GM23338 (cell line): ENCODE data around the gene UBE2E2. TPM values are rescaled to one million over a fixed set of nuclear protein-coding genes. Genes with fewer than 3 reads are reported as not detected.

Source experiments
- ATAC-seq: fragments of 200-7000 bp; cut with Tn5 transposase; 3 replicates; pipeline ENCODE4 v1.9.1; 2020
- DNase-seq: peaks from one replicate; pipeline ENCODE4 v3.0.0-alpha.2; 2015; ENCODE audit warnings: low spot score
- H2AFZ ChIP-seq: fragments of 200-600 bp; sonication (generic); 2 replicates; pipeline ENCODE4 v1.8.0; 2016; ENCODE audit warnings: antibody characterized with exemption, mild to moderate bottlenecking, moderate library complexity
- H3F3A ChIP-seq: fragments of 200-600 bp; sonication (generic); replicated peaks from 2 replicates; pipeline ENCODE4 v1.8.0; 2017; ENCODE audit warnings: antibody characterized with exemption, mixed run types, low read depth
- H3K27ac ChIP-seq: fragments of 200-600 bp; sonication (generic); 2 replicates; pipeline ENCODE4 v1.6.1; 2016; ENCODE audit warnings: low read depth
- H3K27me3 ChIP-seq: fragments of 200-600 bp; sonication (generic); 2 replicates; pipeline ENCODE4 v1.8.0; 2016; ENCODE audit warnings: mild to moderate bottlenecking, mixed run types, moderate library complexity; ENCODE audit not compliant: insufficient read depth
- H3K36me3 ChIP-seq: fragments of 200-600 bp; sonication (generic); 2 replicates; pipeline ENCODE4 v1.8.0; 2016; ENCODE audit warnings: mild to moderate bottlenecking; ENCODE audit not compliant: insufficient read depth
- H3K4me1 ChIP-seq: fragments of 200-600 bp; sonication (generic); 2 replicates; pipeline ENCODE4 v1.8.0; 2016; ENCODE audit warnings: mild to moderate bottlenecking, moderate library complexity; ENCODE audit not compliant: insufficient read depth
- H3K4me2 ChIP-seq: fragments of 200-600 bp; sonication (generic); 2 replicates; pipeline ENCODE4 v1.7.1; 2017; ENCODE audit warnings: mixed run types
- H3K4me3 ChIP-seq: fragments of 200-600 bp; sonication (generic); 2 replicates; pipeline ENCODE4 v1.6.1; 2016; ENCODE audit warnings: mixed run types
- H3K79me2 ChIP-seq: fragments of 200-600 bp; sonication (generic); replicated peaks from 2 replicates; pipeline ENCODE4 v1.8.0; 2017; ENCODE audit warnings: mild to moderate bottlenecking; ENCODE audit not compliant: insufficient read depth
- H3K9me2 ChIP-seq: fragments of 200-600 bp; sonication (generic); 2 replicates; pipeline ENCODE4 v1.8.0; 2017; ENCODE audit not compliant: insufficient read depth
- H4K20me1 ChIP-seq: fragments of 200-600 bp; sonication (generic); replicated peaks from 2 replicates; pipeline ENCODE4 v1.8.0; 2017; ENCODE audit warnings: mild to moderate bottlenecking; ENCODE audit not compliant: insufficient read depth
- H3K27ac Mint-ChIP-seq: 2 replicates; pipeline ENCODE4 v1.8.0; 2020; ENCODE audit warnings: inconsistent platforms, mild to moderate bottlenecking, moderate library complexity, mixed read lengths
- H3K27me3 Mint-ChIP-seq: 3 replicates; pipeline ENCODE4 v1.8.0; 2022; ENCODE audit warnings: low read depth, mild to moderate bottlenecking, moderate library complexity, mixed read lengths, inconsistent platforms; ENCODE audit not compliant: insufficient read depth, poor library complexity
- H3K36me3 Mint-ChIP-seq: 3 replicates; pipeline ENCODE4 v1.8.0; 2021; ENCODE audit warnings: low read depth, mild to moderate bottlenecking, inconsistent platforms, moderate library complexity, mixed read lengths
- H3K4me1 Mint-ChIP-seq: 3 replicates; pipeline ENCODE4 v1.8.0; 2020; ENCODE audit warnings: mild to moderate bottlenecking, inconsistent platforms, mixed read lengths
- H3K4me3 Mint-ChIP-seq: 3 replicates; pipeline ENCODE4 v1.8.0; 2021; ENCODE audit warnings: moderate library complexity, mild to moderate bottlenecking, inconsistent platforms, mixed read lengths
- H3K9me3 Mint-ChIP-seq: 3 replicates; pipeline ENCODE4 v1.8.0; 2020; ENCODE audit warnings: moderate library complexity, mild to moderate bottlenecking, inconsistent platforms, mixed read lengths
- CREB1 ChIP-seq: fragments of 250-450 bp; sonication (Bioruptor Pico); IDR thresholded peaks from 2 replicates; pipeline ENCODE4 v1.5.0; 2020; ENCODE audit warnings: low read depth, mild to moderate bottlenecking, moderate library complexity
- EZH2 ChIP-seq: fragments of 200-600 bp; sonication (generic); IDR thresholded peaks from one replicate; pipeline ENCODE4 v1.8.0; 2017; ENCODE audit warnings: antibody characterized with exemption, mild to moderate bottlenecking, low read depth; ENCODE audit not compliant: unreplicated experiment
- EZH2phosphoT487 ChIP-seq: fragments of 200-600 bp; sonication (generic); IDR thresholded peaks from one replicate; pipeline ENCODE4 v1.8.1; 2018; ENCODE audit warnings: antibody characterized with exemption; ENCODE audit not compliant: unreplicated experiment
- JUNB ChIP-seq: IDR thresholded peaks from one replicate; pipeline ENCODE4 v1.6.1; 2016; ENCODE audit warnings: antibody characterized with exemption; ENCODE audit not compliant: unreplicated experiment
- NANOG ChIP-seq: IDR thresholded peaks from 2 replicates; pipeline ENCODE4 v1.6.1; 2016; ENCODE audit warnings: antibody characterized with exemption, borderline replicate concordance
- POLR2AphosphoS5 ChIP-seq: IDR thresholded peaks from 2 replicates; pipeline ENCODE4 v1.6.1; 2016; ENCODE audit warnings: antibody characterized with exemption, low read depth
- STAT1 ChIP-seq: IDR thresholded peaks from one replicate; pipeline ENCODE4 v1.6.1; 2016; ENCODE audit warnings: antibody characterized with exemption; ENCODE audit not compliant: unreplicated experiment
- ZNF114 ChIP-seq: fragments of 250-450 bp; sonication (Bioruptor Pico); IDR thresholded peaks from 2 replicates; pipeline ENCODE4 v1.5.0; 2020; ENCODE audit warnings: mild to moderate bottlenecking, moderate library complexity
- ZNF331 ChIP-seq: fragments of 250-450 bp; sonication (Bioruptor Pico); IDR thresholded peaks from 2 replicates; pipeline ENCODE4 v1.5.0; 2020; ENCODE audit warnings: low read depth, mild to moderate bottlenecking, moderate library complexity
- polyA plus RNA-seq: library from polyadenylated mRNA; unstranded; fragments of >200 nt; fragmentation: Nextera tagmentation; extraction: Ambion mirVana; gene quantifications from 2 replicates; pipeline ENCODE4 v1.2.1, GENCODE V29; 2016
- total RNA-seq: library from RNA; depleted of rRNA; stranded (reverse); fragments of >200 nt; shearing (Covaris generic); gene quantifications from 2 replicates; pipeline ENCODE4 v1.2.3, GENCODE V29; 2014
- TF ChIP-seq, protein P1 (sequence below): IDR thresholded peaks from one replicate; pipeline ENCODE4 v1.6.1; 2018; ENCODE audit warnings: antibody characterized with exemption; ENCODE audit not compliant: unreplicated experiment
- TF ChIP-seq, protein P2 (sequence below): fragments of 250-450 bp; sonication (Bioruptor Pico); IDR thresholded peaks from 2 replicates; pipeline ENCODE4 v1.5.0; 2020; ENCODE audit warnings: mild to moderate bottlenecking, moderate library complexity
- TF ChIP-seq, protein P3 (sequence below), 2 experiments: fragments of 200-600 bp in 1 of 2; sonication (generic) in 1 of 2; conservative IDR thresholded peaks; 2 replicates each; pipeline versions ENCODE4 v1.5.1 to v1.6.1; 2016 to 2017; ENCODE audit warnings: antibody characterized with exemption in 2 of 2, low read depth in 2 of 2, mild to moderate bottlenecking in 2 of 2, moderate library complexity in 1 of 2

The UBE2E2 gene
- total and polyA plus RNA-seq, 2 experiments from 2014 or later, result 86.9 to 169 TPM

DNA sequence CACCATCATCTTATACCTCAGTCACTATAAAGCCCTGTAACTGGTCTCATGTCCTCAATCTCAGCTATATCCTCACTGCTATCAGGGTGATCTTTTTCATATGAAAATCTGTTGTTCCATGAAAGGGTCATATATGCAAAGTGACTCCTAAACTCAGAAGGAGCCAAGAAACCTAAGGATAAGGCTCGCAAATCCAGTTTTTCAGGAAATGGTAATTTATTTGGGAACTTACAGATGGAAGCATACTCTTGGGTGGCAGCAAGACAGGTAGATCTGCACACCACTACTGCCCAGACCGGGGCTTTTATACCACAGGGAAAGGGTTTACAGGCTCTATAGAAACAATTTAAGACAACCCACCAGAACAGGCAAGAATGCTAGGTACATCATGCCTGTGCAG, 272.3 kb downstream of the UBE2E2 start:
- Mint-ChIP-seq H3K27ac (no peak overlapping the region), H3K36me3 (peaks cover 33% of the 10 kb centered on the region), H3K27me3 (peaks cover 3% of the 10 kb centered on the region), H3K4me3 (no peak overlapping the region), H3K9me3 (peaks cover 26% of the 10 kb centered on the region), H3K4me1 (peaks cover 14% of the 10 kb centered on the region)
- H3K4me3 ChIP-seq, result no peak overlapping the region
- H3K4me2 ChIP-seq, result no peak overlapping the region
- no peaks in the 10 kb centered on the region for H3K9me2 ChIP-seq
- DNase-seq, result no peak
- H4K20me1 ChIP-seq, result no peaks in the 10 kb centered on the region
- TF ChIP-seq EZH2phosphoT487, result no peak
- no peak for TF ChIP-seq EZH2
- H3K79me2 ChIP-seq, result peaks cover 11% of the 10 kb centered on the region; the same call in 1 of the 2 replicates
- H2AFZ ChIP-seq, result no peak overlapping the region
- no peaks in the 10 kb centered on the region for H3K27me3 ChIP-seq
- ATAC-seq, result no peak
- no peaks in the 10 kb centered on the region for H3K36me3 ChIP-seq
- peaks cover 15% of the 10 kb centered on the region for H3K4me1 ChIP-seq
- no peaks in the 10 kb centered on the region for H3F3A ChIP-seq
- H3K27ac ChIP-seq, result no peak overlapping the region

DNA sequence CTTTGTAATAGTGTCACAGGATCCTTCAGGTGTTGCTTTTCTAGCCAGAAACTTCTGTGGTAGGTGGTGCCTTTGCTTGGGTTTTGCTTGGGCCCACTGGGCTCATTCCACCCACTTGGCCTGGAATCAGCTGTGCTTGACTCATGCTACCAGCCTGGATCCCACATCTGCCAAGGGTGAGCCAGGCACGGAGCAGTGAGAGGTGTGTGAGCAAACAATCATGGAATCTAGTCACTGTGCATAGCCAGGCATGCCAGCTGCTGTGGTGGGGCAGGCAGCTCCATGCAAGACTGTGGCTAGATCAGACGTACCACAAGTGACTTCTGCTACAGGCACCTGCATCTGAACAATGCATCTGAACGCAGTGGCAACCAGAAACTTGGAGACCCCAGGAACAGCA, 275.9 kb downstream of the UBE2E2 start:
- peaks cover 33% of the 10 kb centered on the region for H3K4me1 Mint-ChIP-seq
- H3K9me3 Mint-ChIP-seq, result peaks cover 29% of the 10 kb centered on the region
- no peak overlapping the region for H3K27ac Mint-ChIP-seq
- H3K27me3 ChIP-seq, result no peaks in the 10 kb centered on the region
- H3K36me3 ChIP-seq, result no peaks in the 10 kb centered on the region
- H3K4me3 Mint-ChIP-seq, result no peak overlapping the region
- ATAC-seq, result no peak
- H4K20me1 ChIP-seq, result no peaks in the 10 kb centered on the region
- no peaks in the 10 kb centered on the region for H3F3A ChIP-seq
- no peaks in the 10 kb centered on the region for H3K9me2 ChIP-seq
- H3K27ac ChIP-seq, result no peak overlapping the region
- DNase-seq, result no peak
- H3K36me3 Mint-ChIP-seq, result peaks cover 37% of the 10 kb centered on the region
- peaks cover 32% of the 10 kb centered on the region for H3K4me1 ChIP-seq
- no peak overlapping the region for H3K4me3 ChIP-seq
- peaks cover 9% of the 10 kb centered on the region; the same call in 1 of the 2 replicates for H3K79me2 ChIP-seq
- peaks cover 3% of the 10 kb centered on the region for H3K27me3 Mint-ChIP-seq
- H3K4me2 ChIP-seq, result no peak overlapping the region
- no peak overlapping the region for H2AFZ ChIP-seq
- TF ChIP-seq, protein P1, sequence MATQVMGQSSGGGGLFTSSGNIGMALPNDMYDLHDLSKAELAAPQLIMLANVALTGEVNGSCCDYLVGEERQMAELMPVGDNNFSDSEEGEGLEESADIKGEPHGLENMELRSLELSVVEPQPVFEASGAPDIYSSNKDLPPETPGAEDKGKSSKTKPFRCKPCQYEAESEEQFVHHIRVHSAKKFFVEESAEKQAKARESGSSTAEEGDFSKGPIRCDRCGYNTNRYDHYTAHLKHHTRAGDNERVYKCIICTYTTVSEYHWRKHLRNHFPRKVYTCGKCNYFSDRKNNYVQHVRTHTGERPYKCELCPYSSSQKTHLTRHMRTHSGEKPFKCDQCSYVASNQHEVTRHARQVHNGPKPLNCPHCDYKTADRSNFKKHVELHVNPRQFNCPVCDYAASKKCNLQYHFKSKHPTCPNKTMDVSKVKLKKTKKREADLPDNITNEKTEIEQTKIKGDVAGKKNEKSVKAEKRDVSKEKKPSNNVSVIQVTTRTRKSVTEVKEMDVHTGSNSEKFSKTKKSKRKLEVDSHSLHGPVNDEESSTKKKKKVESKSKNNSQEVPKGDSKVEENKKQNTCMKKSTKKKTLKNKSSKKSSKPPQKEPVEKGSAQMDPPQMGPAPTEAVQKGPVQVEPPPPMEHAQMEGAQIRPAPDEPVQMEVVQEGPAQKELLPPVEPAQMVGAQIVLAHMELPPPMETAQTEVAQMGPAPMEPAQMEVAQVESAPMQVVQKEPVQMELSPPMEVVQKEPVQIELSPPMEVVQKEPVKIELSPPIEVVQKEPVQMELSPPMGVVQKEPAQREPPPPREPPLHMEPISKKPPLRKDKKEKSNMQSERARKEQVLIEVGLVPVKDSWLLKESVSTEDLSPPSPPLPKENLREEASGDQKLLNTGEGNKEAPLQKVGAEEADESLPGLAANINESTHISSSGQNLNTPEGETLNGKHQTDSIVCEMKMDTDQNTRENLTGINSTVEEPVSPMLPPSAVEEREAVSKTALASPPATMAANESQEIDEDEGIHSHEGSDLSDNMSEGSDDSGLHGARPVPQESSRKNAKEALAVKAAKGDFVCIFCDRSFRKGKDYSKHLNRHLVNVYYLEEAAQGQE, result no peak
- TF ChIP-seq, protein P2, sequence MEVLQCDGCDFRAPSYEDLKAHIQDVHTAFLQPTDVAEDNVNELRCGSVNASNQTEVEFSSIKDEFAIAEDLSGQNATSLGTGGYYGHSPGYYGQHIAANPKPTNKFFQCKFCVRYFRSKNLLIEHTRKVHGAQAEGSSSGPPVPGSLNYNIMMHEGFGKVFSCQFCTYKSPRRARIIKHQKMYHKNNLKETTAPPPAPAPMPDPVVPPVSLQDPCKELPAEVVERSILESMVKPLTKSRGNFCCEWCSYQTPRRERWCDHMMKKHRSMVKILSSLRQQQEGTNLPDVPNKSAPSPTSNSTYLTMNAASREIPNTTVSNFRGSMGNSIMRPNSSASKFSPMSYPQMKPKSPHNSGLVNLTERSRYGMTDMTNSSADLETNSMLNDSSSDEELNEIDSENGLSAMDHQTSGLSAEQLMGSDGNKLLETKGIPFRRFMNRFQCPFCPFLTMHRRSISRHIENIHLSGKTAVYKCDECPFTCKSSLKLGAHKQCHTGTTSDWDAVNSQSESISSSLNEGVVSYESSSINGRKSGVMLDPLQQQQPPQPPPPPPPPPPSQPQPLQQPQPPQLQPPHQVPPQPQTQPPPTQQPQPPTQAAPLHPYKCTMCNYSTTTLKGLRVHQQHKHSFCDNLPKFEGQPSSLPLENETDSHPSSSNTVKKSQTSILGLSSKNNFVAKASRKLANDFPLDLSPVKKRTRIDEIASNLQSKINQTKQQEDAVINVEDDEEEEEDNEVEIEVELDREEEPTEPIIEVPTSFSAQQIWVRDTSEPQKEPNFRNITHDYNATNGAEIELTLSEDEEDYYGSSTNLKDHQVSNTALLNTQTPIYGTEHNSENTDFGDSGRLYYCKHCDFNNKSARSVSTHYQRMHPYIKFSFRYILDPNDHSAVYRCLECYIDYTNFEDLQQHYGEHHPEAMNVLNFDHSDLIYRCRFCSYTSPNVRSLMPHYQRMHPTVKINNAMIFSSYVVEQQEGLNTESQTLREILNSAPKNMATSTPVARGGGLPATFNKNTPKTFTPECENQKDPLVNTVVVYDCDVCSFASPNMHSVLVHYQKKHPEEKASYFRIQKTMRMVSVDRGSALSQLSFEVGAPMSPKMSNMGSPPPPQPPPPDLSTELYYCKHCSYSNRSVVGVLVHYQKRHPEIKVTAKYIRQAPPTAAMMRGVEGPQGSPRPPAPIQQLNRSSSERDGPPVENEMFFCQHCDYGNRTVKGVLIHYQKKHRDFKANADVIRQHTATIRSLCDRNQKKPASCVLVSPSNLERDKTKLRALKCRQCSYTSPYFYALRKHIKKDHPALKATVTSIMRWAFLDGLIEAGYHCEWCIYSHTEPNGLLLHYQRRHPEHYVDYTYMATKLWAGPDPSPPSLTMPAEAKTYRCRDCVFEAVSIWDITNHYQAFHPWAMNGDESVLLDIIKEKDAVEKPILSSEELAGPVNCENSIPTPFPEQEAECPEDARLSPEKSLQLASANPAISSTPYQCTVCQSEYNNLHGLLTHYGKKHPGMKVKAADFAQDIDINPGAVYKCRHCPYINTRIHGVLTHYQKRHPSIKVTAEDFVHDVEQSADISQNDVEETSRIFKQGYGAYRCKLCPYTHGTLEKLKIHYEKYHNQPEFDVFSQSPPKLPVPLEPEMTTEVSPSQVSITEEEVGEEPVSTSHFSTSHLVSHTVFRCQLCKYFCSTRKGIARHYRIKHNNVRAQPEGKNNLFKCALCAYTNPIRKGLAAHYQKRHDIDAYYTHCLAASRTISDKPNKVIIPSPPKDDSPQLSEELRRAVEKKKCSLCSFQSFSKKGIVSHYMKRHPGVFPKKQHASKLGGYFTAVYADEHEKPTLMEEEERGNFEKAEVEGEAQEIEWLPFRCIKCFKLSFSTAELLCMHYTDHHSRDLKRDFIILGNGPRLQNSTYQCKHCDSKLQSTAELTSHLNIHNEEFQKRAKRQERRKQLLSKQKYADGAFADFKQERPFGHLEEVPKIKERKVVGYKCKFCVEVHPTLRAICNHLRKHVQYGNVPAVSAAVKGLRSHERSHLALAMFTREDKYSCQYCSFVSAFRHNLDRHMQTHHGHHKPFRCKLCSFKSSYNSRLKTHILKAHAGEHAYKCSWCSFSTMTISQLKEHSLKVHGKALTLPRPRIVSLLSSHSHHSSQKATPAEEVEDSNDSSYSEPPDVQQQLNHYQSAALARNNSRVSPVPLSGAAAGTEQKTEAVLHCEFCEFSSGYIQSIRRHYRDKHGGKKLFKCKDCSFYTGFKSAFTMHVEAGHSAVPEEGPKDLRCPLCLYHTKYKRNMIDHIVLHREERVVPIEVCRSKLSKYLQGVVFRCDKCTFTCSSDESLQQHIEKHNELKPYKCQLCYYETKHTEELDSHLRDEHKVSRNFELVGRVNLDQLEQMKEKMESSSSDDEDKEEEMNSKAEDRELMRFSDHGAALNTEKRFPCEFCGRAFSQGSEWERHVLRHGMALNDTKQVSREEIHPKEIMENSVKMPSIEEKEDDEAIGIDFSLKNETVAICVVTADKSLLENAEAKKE (CRISPR knock-in tag), result no peak
- TF ChIP-seq STAT1 (no peak), ZNF114 (no peak), CREB1 (CRISPR knock-in tag) (no peak), NANOG (no peak), POLR2AphosphoS5 (no peak), JUNB (no peak), ZNF331 (CRISPR knock-in tag) (no peak), EZH2phosphoT487 (no peak)
- TF ChIP-seq, protein P3, sequence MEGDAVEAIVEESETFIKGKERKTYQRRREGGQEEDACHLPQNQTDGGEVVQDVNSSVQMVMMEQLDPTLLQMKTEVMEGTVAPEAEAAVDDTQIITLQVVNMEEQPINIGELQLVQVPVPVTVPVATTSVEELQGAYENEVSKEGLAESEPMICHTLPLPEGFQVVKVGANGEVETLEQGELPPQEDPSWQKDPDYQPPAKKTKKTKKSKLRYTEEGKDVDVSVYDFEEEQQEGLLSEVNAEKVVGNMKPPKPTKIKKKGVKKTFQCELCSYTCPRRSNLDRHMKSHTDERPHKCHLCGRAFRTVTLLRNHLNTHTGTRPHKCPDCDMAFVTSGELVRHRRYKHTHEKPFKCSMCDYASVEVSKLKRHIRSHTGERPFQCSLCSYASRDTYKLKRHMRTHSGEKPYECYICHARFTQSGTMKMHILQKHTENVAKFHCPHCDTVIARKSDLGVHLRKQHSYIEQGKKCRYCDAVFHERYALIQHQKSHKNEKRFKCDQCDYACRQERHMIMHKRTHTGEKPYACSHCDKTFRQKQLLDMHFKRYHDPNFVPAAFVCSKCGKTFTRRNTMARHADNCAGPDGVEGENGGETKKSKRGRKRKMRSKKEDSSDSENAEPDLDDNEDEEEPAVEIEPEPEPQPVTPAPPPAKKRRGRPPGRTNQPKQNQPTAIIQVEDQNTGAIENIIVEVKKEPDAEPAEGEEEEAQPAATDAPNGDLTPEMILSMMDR (conservative IDR thresholded peaks at IDR 0.05; ENCODE audit: low read depth in 2 of 2), result no peak
